Astrocyte (in vitro differentiated cells and primary cell): ENCODE measurements around the gene UFSP1.
"Not testable (repeated sequence)": the region's sequence is repeated elsewhere in the genome, so short reads cannot be mapped to it uniquely, and the experiment has no call there.

Experiments used
- EZH2 ChIP-seq: IDR thresholded peaks from 2 replicates; pipeline ENCODE4 v1.6.1; 2012; ENCODE audit warnings: mild to moderate bottlenecking, low read length, inconsistent platforms; ENCODE audit not compliant: insufficient read depth
- TF ChIP-seq, protein P1 (sequence below): IDR thresholded peaks from 2 replicates; pipeline ENCODE4 v1.5.1; 2011; ENCODE audit warnings: low read depth, mild to moderate bottlenecking, inconsistent platforms, low read length, moderate library complexity; ENCODE audit not compliant: insufficient read depth

- not testable (repeated sequence) for TF ChIP-seq EZH2
- TF ChIP-seq, protein P1, sequence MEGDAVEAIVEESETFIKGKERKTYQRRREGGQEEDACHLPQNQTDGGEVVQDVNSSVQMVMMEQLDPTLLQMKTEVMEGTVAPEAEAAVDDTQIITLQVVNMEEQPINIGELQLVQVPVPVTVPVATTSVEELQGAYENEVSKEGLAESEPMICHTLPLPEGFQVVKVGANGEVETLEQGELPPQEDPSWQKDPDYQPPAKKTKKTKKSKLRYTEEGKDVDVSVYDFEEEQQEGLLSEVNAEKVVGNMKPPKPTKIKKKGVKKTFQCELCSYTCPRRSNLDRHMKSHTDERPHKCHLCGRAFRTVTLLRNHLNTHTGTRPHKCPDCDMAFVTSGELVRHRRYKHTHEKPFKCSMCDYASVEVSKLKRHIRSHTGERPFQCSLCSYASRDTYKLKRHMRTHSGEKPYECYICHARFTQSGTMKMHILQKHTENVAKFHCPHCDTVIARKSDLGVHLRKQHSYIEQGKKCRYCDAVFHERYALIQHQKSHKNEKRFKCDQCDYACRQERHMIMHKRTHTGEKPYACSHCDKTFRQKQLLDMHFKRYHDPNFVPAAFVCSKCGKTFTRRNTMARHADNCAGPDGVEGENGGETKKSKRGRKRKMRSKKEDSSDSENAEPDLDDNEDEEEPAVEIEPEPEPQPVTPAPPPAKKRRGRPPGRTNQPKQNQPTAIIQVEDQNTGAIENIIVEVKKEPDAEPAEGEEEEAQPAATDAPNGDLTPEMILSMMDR = not testable (repeated sequence)
Measured at GRCh38 chr7:100923616-100924015, 34.1 kb upstream of the UFSP1 start.
